HEK293 (cell line): Measurements from ENCODE around the gene PARP9.

ENCODE experiments used
- CTCF ChIA-PET: fragments of 350-600 bp; formaldehyde crosslinking; extraction: SDS; loops from one replicate; lab custom pipeline; 2021; ENCODE audit warnings: antibody characterized with exemption; lab: Yijun Ruan, JAX
- POLR2A ChIA-PET: fragments of 300-600 bp; formaldehyde crosslinking; extraction: SDS; loops from one replicate; lab custom pipeline; 2020; ENCODE audit warnings: antibody characterized with exemption, inconsistent platforms; lab: Yijun Ruan, JAX
- H3K27ac ChIP-seq: fragments of 200-500 bp; sonication (Bioruptor generic); 2 replicates; pipeline ENCODE4 v1.5.1; 2014; ENCODE audit warnings: low read depth, low read length, control low read depth, inconsistent platforms; ENCODE audit errors: extremely low read depth
- H3K36me3 ChIP-seq, 2 experiments: fragments of 200-500 bp in 1 of 2; sonication (Bioruptor generic) in 1 of 2; 1 replicate in 1 of 2; 2 replicates in 1 of 2; pipeline ENCODE4 v1.5.1; 2014 to 2017; ENCODE audit warnings: inconsistent platforms in 2 of 2, low read length in 2 of 2; ENCODE audit not compliant: control insufficient read depth in 2 of 2, insufficient read depth in 1 of 2
- H3K4me1 ChIP-seq: fragments of 200-500 bp; sonication (Bioruptor generic); 2 replicates; pipeline ENCODE4 v1.5.1; 2014; ENCODE audit warnings: mild to moderate bottlenecking, low read length, inconsistent platforms; ENCODE audit not compliant: control insufficient read depth, insufficient read depth
- H3K4me3 ChIP-seq: 2 replicates; pipeline ENCODE4 v1.5.1; 2011; ENCODE audit warnings: low read depth, mild to moderate bottlenecking, control low read depth, low read length, moderate library complexity
- H3K9me3 ChIP-seq: fragments of 200-500 bp; sonication (Bioruptor generic); 2 replicates; pipeline ENCODE4 v1.5.1; 2014; ENCODE audit warnings: low read depth, low read length, inconsistent platforms; ENCODE audit not compliant: control insufficient read depth, insufficient read depth
- CTCF ChIP-seq: fragments of 450-650 bp; formaldehyde crosslinking; IDR thresholded peaks from 2 replicates; pipeline ENCODE4 v1.5.1; 2016; ENCODE audit warnings: missing biosample characterization, missing genetic modification characterization
- EGR2 ChIP-seq: fragments of 450-650 bp; formaldehyde crosslinking; IDR thresholded peaks from 2 replicates; pipeline ENCODE4 v1.5.1; 2016; ENCODE audit warnings: low read depth, missing biosample characterization, missing genetic modification characterization
- FEZF1 ChIP-seq: fragments of 450-650 bp; formaldehyde crosslinking; IDR thresholded peaks from 2 replicates; pipeline ENCODE4 v1.5.1; 2016; ENCODE audit warnings: missing biosample characterization, missing genetic modification characterization
- KLF9 ChIP-seq: fragments of 450-650 bp; formaldehyde crosslinking; IDR thresholded peaks from 2 replicates; pipeline ENCODE4 v1.5.1; 2016; ENCODE audit warnings: missing biosample characterization, missing genetic modification characterization, low read depth
- MEIS1 ChIP-seq: sonication (generic); formaldehyde crosslinking; IDR thresholded peaks from 2 replicates; pipeline ENCODE4 v1.8.1; 2022; ENCODE audit warnings: missing genetic modification reagents, mild to moderate bottlenecking, borderline replicate concordance
- PRDM6 ChIP-seq: fragments of 450-650 bp; formaldehyde crosslinking; IDR thresholded peaks from 2 replicates; pipeline ENCODE4 v1.5.1; 2017; ENCODE audit warnings: missing biosample characterization, missing genetic modification characterization
- SALL2 ChIP-seq: fragments of 450-650 bp; formaldehyde crosslinking; IDR thresholded peaks from 2 replicates; pipeline ENCODE4 v1.5.0; 2017; ENCODE audit warnings: missing biosample characterization, mild to moderate bottlenecking, missing genetic modification characterization, borderline replicate concordance
- ZBTB10 ChIP-seq: fragments of 450-650 bp; formaldehyde crosslinking; IDR thresholded peaks from 2 replicates; pipeline ENCODE4 v1.5.1; 2016; ENCODE audit warnings: missing biosample characterization, missing genetic modification characterization
- ZFP3 ChIP-seq: fragments of 450-650 bp; formaldehyde crosslinking; IDR thresholded peaks from 2 replicates; pipeline ENCODE4 v1.5.1; 2016; ENCODE audit warnings: low read depth, missing biosample characterization, missing genetic modification characterization
- ZFP37 ChIP-seq: fragments of 450-650 bp; formaldehyde crosslinking; IDR thresholded peaks from 2 replicates; pipeline ENCODE4 v1.5.1; 2016; ENCODE audit warnings: missing biosample characterization, missing genetic modification characterization
- ZNF148 ChIP-seq: fragments of 450-650 bp; formaldehyde crosslinking; IDR thresholded peaks from 2 replicates; pipeline ENCODE4 v1.5.0; 2017; ENCODE audit warnings: missing biosample characterization, missing genetic modification characterization, borderline replicate concordance
- ZNF214 ChIP-seq: fragments of 450-650 bp; formaldehyde crosslinking; IDR thresholded peaks from 2 replicates; pipeline ENCODE4 v1.5.1; 2017; ENCODE audit warnings: missing biosample characterization, mild to moderate bottlenecking, missing genetic modification characterization, borderline replicate concordance
- ZNF221 ChIP-seq: fragments of 450-650 bp; formaldehyde crosslinking; IDR thresholded peaks from 2 replicates; pipeline ENCODE4 v1.5.1; 2017; ENCODE audit warnings: missing biosample characterization, missing genetic modification characterization, borderline replicate concordance
- ZNF394 ChIP-seq: fragments of 450-650 bp; formaldehyde crosslinking; IDR thresholded peaks from 2 replicates; pipeline ENCODE4 v1.5.1; 2016; ENCODE audit warnings: missing biosample characterization, missing genetic modification characterization, mild to moderate bottlenecking, moderate library complexity, borderline replicate concordance
- ZNF510 ChIP-seq: fragments of 450-650 bp; formaldehyde crosslinking; IDR thresholded peaks from 2 replicates; pipeline ENCODE4 v1.5.1; 2018; ENCODE audit warnings: mild to moderate bottlenecking, missing genetic modification characterization, missing biosample characterization; ENCODE audit not compliant: insufficient replicate concordance
- ZNF558 ChIP-seq: fragments of 450-650 bp; formaldehyde crosslinking; IDR thresholded peaks from 2 replicates; pipeline ENCODE4 v1.5.1; 2016; ENCODE audit warnings: missing biosample characterization, missing genetic modification characterization
- ZNF596 ChIP-seq: fragments of 450-650 bp; IDR thresholded peaks from 2 replicates; pipeline ENCODE4 v1.5.0; 2018; ENCODE audit warnings: missing biosample characterization, mild to moderate bottlenecking, missing genetic modification characterization, moderate library complexity
- ZNF626 ChIP-seq: fragments of 450-650 bp; sonication (Bioruptor Pico); formaldehyde crosslinking; IDR thresholded peaks from 2 replicates; pipeline ENCODE4 v1.5.1; 2018; ENCODE audit warnings: missing biosample characterization, missing genetic modification characterization, inconsistent platforms
- ZNF704 ChIP-seq: fragments of 450-650 bp; formaldehyde crosslinking; IDR thresholded peaks from 2 replicates; pipeline ENCODE4 v1.5.1; 2016; ENCODE audit warnings: missing biosample characterization, missing genetic modification characterization
- ZNF747 ChIP-seq: fragments of 450-650 bp; formaldehyde crosslinking; IDR thresholded peaks from 2 replicates; pipeline ENCODE4 v1.5.1; 2016; ENCODE audit warnings: missing biosample characterization, missing genetic modification characterization
- ZNF76 ChIP-seq: fragments of 450-650 bp; formaldehyde crosslinking; IDR thresholded peaks from 2 replicates; pipeline ENCODE4; 2016; ENCODE audit warnings: low read depth, missing biosample characterization, missing genetic modification characterization, borderline replicate concordance
- ZNF830 ChIP-seq: fragments of 450-650 bp; IDR thresholded peaks from 2 replicates; pipeline ENCODE4 v1.5.0; 2018; ENCODE audit warnings: missing biosample characterization, missing genetic modification characterization, low read depth, mild to moderate bottlenecking, moderate library complexity

The PARP9 gene

GRCh38 chr3:122514123-122515019 lies 49.7 kb downstream of the PARP9 start, which contains the start of gene KPNA1:
Gene KPNA1 (minus strand): TSS chr3:122514939. CDS start chr3:122496565, 18,374 bp downstream.
- ChIA-PET CTCF (interaction anchor here (0.6 to 0.9 kb wide), 2 partner anchors 126 to 165 kb away, joined by 3 read pairs; no protein-coding TSS in a partner anchor), POLR2A (interaction anchor here (0.7 to 1.7 kb wide), 13 partner anchors 9 to 687 kb away, joined by 3 to 10 read pairs (median 4); partner anchors contain the start of genes DTX3L, FAM162A, PARP9 and SEC22A)
- Histone ChIP-seq H3K4me1 (peaks cover 7% of the 10 kb centered on the region; the same call in 1 of the 2 replicates), H3K4me3 (peak within 1 kb of the TSS; percentile 77), H3K27ac (peak within 1 kb of the TSS; percentile 98), H3K36me3 (no peaks in the 10 kb centered on the region), H3K9me3 (no peaks in the 10 kb centered on the region)
- TF ChIP-seq ZNF747 (tag by site-specific recombination) (no peak), ZNF558 (no peak), ZFP37 (tag by site-specific recombination) (peak; percentile 66; the same call in 1 of the 2 replicates), KLF9 (tag by site-specific recombination) (peak; percentile 92), ZNF704 (tag by site-specific recombination) (no peak), ZNF76 (peak; percentile 79; the same call in 1 of the 2 replicates), FEZF1 (tag by site-specific recombination) (no peak), ZNF214 (tag by site-specific recombination) (no peak), ZNF596 (tag by site-specific recombination) (0 out of 2 replicates have a peak, but pooled peaks have one; percentile 6), PRDM6 (tag by site-specific recombination) (no peak), ZNF221 (no peak), EGR2 (tag by site-specific recombination) (no peak; the same call in 1 of the 2 replicates), ZNF626 (tag by site-specific recombination) (no peak), ZNF510 (tag by site-specific recombination) (no peak), ZBTB10 (peak; percentile 36; the same call in 1 of the 2 replicates), ZNF830 (no peak), MEIS1 (CRISPR knock-in tag) (no peak), ZNF148 (no peak), ZNF394 (tag by site-specific recombination) (peak; percentile 16; the same call in 1 of the 2 replicates), CTCF (tag by site-specific recombination) (no peak), SALL2 (tag by site-specific recombination) (no peak), ZFP3 (tag by site-specific recombination) (no peak)
